ENCODE data around the gene DYNC1H1. TPM values are rescaled to one million over a fixed set of nuclear protein-coding genes. Genes with fewer than 3 reads are reported as not detected.

The DYNC1H1 gene
- total RNA-seq, 4 donors from 2014 or later: 261 to 376 (median 317) TPM

GRCh38 chr14:102029956-102030355 is 65.6 kb downstream of the DYNC1H1 start:
- Histone ChIP-seq H3K4me1 (peaks cover 0 to 24% (median 0%) of the 10 kb centered on the region in 3 donors), H3K9me3 (no peaks in the 10 kb centered on the region), H3K4me3 (no peak overlapping the region), H3K36me3 (peaks cover 71 to 100% (median 82%) of the 10 kb centered on the region in 3 donors), H3K27ac (no peak overlapping the region), H3K27me3 (no peaks in the 10 kb centered on the region)
- WGBS, 2 donors: 68 to 89% methylated on average over 2 of the region's 2 CpGs
- no peak for DNase-seq
- intact Hi-C loops (cut with DNase I): no loop called here
- TF ChIP-seq CTCF (IDR thresholded peaks at IDR 0.05): no peak
- no peak for TF ChIP-seq POLR2A (IDR thresholded peaks at IDR 0.05)

GRCh38 chr14:102033241-102033640 is 68.9 kb downstream of the DYNC1H1 start:
- no peak overlapping the region for H3K4me3 ChIP-seq
- peaks cover 0 to 11% (median 0%) of the 10 kb centered on the region in 3 donors for H3K4me1 ChIP-seq
- H3K27me3 ChIP-seq: no peaks in the 10 kb centered on the region
- 87 to 99% methylated on average over 9 of the region's 13 CpGs for WGBS, 2 donors
- H3K9me3 ChIP-seq: no peaks in the 10 kb centered on the region
- DNase-seq: no peak
- intact Hi-C loops (cut with DNase I): no loop called here
- H3K36me3 ChIP-seq: peaks cover 64 to 100% (median 75%) of the 10 kb centered on the region in 3 donors
- TF ChIP-seq POLR2A (IDR thresholded peaks at IDR 0.05) (no peak), CTCF (IDR thresholded peaks at IDR 0.05) (no peak)
- no peak overlapping the region for H3K27ac ChIP-seq

DNA sequence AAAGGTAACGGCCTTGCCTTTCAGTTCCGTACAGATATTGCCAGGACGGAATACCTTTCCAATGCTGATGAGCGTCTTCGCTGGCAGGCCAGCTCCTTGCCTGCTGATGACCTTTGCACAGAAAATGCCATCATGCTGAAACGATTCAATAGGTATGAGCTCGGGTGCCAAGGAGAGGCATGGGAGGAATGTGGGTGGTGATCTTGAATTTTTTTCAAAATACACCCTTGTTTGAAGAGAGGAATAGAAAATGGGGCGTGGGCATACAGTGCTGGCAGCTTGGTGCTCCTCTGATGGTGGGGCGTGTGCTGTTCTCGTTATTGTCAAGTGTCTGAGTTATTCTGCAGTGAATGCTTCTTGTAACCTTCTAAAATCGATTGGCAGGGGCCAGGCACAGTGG is 69.9 kb downstream of the DYNC1H1 start:
- Histone ChIP-seq H3K4me3 (no peak overlapping the region), H3K4me1 (peaks cover 0 to under 1% (median 0%) of the 10 kb centered on the region in 3 donors), H3K27me3 (no peaks in the 10 kb centered on the region), H3K27ac (no peak overlapping the region), H3K9me3 (no peaks in the 10 kb centered on the region), H3K36me3 (peaks cover 65 to 100% (median 81%) of the 10 kb centered on the region in 3 donors)
- WGBS, 2 donors: 85 to 86% methylated on average over 11 of the region's 11 CpGs
- TF ChIP-seq CTCF (IDR thresholded peaks at IDR 0.05): no peak
- no peak for TF ChIP-seq POLR2A (IDR thresholded peaks at IDR 0.05)
- DNase-seq: no peak
- intact Hi-C loops (cut with DNase I): no loop called here

GRCh38 chr14:102035914-102036313 is 71.5 kb downstream of the DYNC1H1 start:
- Histone ChIP-seq H3K4me3 (no peak overlapping the region), H3K36me3 (peaks cover 65 to 100% (median 84%) of the 10 kb centered on the region in 3 donors), H3K9me3 (no peaks in the 10 kb centered on the region), H3K27ac (no peak overlapping the region), H3K27me3 (no peaks in the 10 kb centered on the region), H3K4me1 (no peaks in the 10 kb centered on the region)
- no peak for TF ChIP-seq CTCF (IDR thresholded peaks at IDR 0.05)
- TF ChIP-seq POLR2A (IDR thresholded peaks at IDR 0.05): no peak
- 92 to 94% methylated on average over 9 of the region's 9 CpGs for WGBS, 2 donors
- intact Hi-C loops (cut with DNase I): no loop called here
- no peak for DNase-seq

DNA sequence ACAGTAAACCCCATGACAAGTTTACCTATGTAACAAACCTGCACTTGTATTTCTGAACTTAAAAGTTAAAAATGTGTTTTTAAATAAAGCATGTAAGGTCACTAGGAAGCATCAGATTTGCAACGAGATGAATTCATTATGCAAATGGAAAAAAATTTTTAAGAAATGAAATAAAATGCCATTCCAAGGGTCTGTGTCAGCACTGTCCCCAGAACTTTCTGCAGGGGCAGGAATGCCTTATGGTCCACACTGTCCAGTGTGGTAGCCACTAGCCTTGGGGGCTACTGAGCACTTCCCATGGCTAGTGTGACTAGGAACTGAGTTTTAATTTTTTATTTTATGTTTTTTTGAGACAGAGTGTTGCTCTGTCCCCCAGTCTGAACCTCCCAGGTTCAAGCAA is 73.3 kb downstream of the DYNC1H1 start:
- no peak for DNase-seq
- Histone ChIP-seq H3K4me1 (no peaks in the 10 kb centered on the region), H3K4me3 (no peak overlapping the region), H3K27me3 (no peaks in the 10 kb centered on the region), H3K27ac (no peak overlapping the region), H3K9me3 (no peaks in the 10 kb centered on the region), H3K36me3 (peaks cover 72 to 100% (median 85%) of the 10 kb centered on the region in 3 donors)
- TF ChIP-seq POLR2A (IDR thresholded peaks at IDR 0.05) (no peak), CTCF (IDR thresholded peaks at IDR 0.05) (no peak)
- WGBS, 2 donors: 57 to 64% methylated on average over 1 of the region's 1 CpG
- intact Hi-C loops (cut with DNase I): no loop called here

Measured in esophagus squamous epithelium (tissue), 5 donors.